ENCODE results near the gene CADM1. TPM values are rescaled to one million over a fixed set of nuclear protein-coding genes. Genes with fewer than 3 reads are reported as not detected.

CADM1 gene
- total and polyA plus RNA-seq, 2 donors (not counting 3 experiments of a cell fraction or from before 2014, with no cell fraction given): 0.52 to 2.6 TPM

DNA sequence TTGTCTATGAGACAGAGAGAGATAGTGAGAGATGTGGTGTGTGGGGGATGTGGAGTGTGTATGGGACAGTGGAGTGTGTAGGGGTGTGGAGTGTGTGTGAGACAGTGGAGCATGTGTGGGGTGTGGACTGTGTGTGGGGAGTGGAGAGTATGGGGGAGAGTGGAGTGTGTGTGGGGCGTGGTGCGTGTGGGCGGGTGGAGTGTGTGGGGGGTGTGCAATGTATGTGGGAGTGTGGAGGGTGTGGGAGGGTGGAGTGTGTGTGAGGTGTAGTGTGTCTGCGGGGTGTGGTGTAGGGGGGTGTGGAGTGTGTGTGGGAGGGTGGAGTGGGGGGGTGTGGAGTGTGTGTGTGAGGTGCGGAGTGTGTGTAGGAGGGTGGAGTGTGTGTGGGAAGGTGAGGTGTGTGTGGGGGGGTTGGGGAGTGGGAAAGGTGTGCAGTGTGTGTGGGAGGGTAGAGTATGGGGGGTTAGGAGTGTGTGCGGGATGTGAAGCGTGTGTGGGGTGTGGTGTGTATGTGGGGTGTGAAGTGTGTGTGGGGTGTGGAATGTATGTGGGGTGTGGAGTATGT, 356.9 kb downstream of the CADM1 start:
- BruUV-seq (replicated peaks): no TSS peak
- H3K27me3 ChIP-seq (ENCODE audit: control insufficient read depth in 2 of 2, insufficient read depth in 2 of 2, low read length in 2 of 2): no peaks in the 10 kb centered on the region
- no peaks in the 10 kb centered on the region for H4K20me1 ChIP-seq (replicated peaks; ENCODE audit: control insufficient read depth, extremely low read depth, insufficient read depth, low read length)
- H2AFZ ChIP-seq (ENCODE audit: low read depth, low read length): no peak overlapping the region
- ChIA-PET CTCF (no interaction called here), POLR2A (no interaction called here)
- no peak for FAIRE-seq
- H3K79me2 ChIP-seq (ENCODE audit: control insufficient read depth, insufficient read depth, low read length): no peaks in the 10 kb centered on the region
- no peaks in the 10 kb centered on the region for H3K36me3 ChIP-seq (ENCODE audit: control insufficient read depth in 2 of 2, extremely low read depth in 1 of 2, insufficient read depth in 2 of 2, low read length in 2 of 2)
- no peak overlapping the region for H3K4me3 ChIP-seq (replicated peaks in 1 of 3; ENCODE audit: insufficient read depth in 1 of 3, low read depth in 1 of 3, low read length in 3 of 3)
- intact Hi-C loops (cut with micrococcal nuclease) (no loop called here), dilution Hi-C loops (cut with MboI; ENCODE audit: extremely low pct_ligation_motif_present, low sequenced_read_pairs) (no loop called here)
- no peak overlapping the region for H3K4me2 ChIP-seq (ENCODE audit: insufficient read depth, low read length)
- no peaks in the 10 kb centered on the region for H3K9me3 ChIP-seq (replicated peaks; ENCODE audit: control insufficient read depth, insufficient read depth, low read length)
- DNase-seq (ENCODE audit: low read depth, low spot score): no peak
- no peaks in the 10 kb centered on the region for H3K9me1 ChIP-seq (replicated peaks; ENCODE audit: control insufficient read depth, extremely low read depth, insufficient read depth, low read length)
- TF ChIP-seq EZH2 (IDR thresholded peaks at IDR 0.05; ENCODE audit: borderline replicate concordance, low read depth, low read length, severe bottlenecking) (no peak), POLR2A (IDR thresholded peaks at IDR 0.05; ENCODE audit: low read depth, low read length) (no peak), JUN (IDR thresholded peaks at IDR 0.05; ENCODE audit: borderline replicate concordance, insufficient read depth, insufficient read length, low read depth) (no peak), POLR2AphosphoS5 (IDR thresholded peaks at IDR 0.05; ENCODE audit: insufficient read depth, low read depth, low read length) (no peak)
- TF ChIP-seq, protein P1, sequence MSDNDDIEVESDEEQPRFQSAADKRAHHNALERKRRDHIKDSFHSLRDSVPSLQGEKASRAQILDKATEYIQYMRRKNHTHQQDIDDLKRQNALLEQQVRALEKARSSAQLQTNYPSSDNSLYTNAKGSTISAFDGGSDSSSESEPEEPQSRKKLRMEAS (IDR thresholded peaks at IDR 0.05; ENCODE audit: insufficient read depth, insufficient read length): no peak
- TF ChIP-seq, protein P2, sequence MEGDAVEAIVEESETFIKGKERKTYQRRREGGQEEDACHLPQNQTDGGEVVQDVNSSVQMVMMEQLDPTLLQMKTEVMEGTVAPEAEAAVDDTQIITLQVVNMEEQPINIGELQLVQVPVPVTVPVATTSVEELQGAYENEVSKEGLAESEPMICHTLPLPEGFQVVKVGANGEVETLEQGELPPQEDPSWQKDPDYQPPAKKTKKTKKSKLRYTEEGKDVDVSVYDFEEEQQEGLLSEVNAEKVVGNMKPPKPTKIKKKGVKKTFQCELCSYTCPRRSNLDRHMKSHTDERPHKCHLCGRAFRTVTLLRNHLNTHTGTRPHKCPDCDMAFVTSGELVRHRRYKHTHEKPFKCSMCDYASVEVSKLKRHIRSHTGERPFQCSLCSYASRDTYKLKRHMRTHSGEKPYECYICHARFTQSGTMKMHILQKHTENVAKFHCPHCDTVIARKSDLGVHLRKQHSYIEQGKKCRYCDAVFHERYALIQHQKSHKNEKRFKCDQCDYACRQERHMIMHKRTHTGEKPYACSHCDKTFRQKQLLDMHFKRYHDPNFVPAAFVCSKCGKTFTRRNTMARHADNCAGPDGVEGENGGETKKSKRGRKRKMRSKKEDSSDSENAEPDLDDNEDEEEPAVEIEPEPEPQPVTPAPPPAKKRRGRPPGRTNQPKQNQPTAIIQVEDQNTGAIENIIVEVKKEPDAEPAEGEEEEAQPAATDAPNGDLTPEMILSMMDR (IDR thresholded peaks at IDR 0.05; ENCODE audit: extremely low read depth in 1 of 2, insufficient read depth in 1 of 2, low read depth in 1 of 2, low read length in 2 of 2): no peak
- no peak overlapping the region for H3K9ac ChIP-seq (replicated peaks; ENCODE audit: extremely low read depth, insufficient read depth, low read length)
- no peaks in the 10 kb centered on the region for H3K4me1 ChIP-seq (ENCODE audit: control insufficient read depth, extremely low read depth, insufficient read depth, low read length)
- H3K27ac ChIP-seq (ENCODE audit: insufficient read depth, low read depth, low read length): no peak overlapping the region
